SK-N-SH treated with all-trans-retinoic acid at 6 μM for 48 hours (cell line): ENCODE measurements around the gene STOX1.

Experiments used
- ATAC-seq: fragments of 200-7000 bp; cut with Tn5 transposase; 3 replicates; pipeline ENCODE4 v1.9.1; 2020; ENCODE audit warnings: mild to moderate bottlenecking, moderate library complexity
- ARNTL ChIP-seq: fragments of 450-650 bp; formaldehyde crosslinking; IDR thresholded peaks from 2 replicates; pipeline ENCODE4 v1.5.0; 2020; ENCODE audit warnings: low read depth, mild to moderate bottlenecking, moderate library complexity, borderline replicate concordance
- BACH2 ChIP-seq: fragments of 250-450 bp; sonication (Bioruptor Pico); IDR thresholded peaks from 2 replicates; pipeline ENCODE4 v1.9.0; 2021; ENCODE audit warnings: mild to moderate bottlenecking, borderline replicate concordance
- CSDC2 ChIP-seq: fragments of 250-450 bp; sonication (Bioruptor Pico); IDR thresholded peaks from 2 replicates; pipeline ENCODE4 v1.5.0; 2020; ENCODE audit warnings: mild to moderate bottlenecking, moderate library complexity
- ESRRG ChIP-seq: fragments of 250-450 bp; sonication (Bioruptor Pico); IDR thresholded peaks from 2 replicates; pipeline ENCODE4 v1.6.1; 2021; ENCODE audit warnings: mild to moderate bottlenecking
- GLIS3 ChIP-seq: fragments of 250-450 bp; sonication (Bioruptor Pico); IDR thresholded peaks from 2 replicates; pipeline ENCODE4 v1.5.0; 2020; ENCODE audit warnings: mild to moderate bottlenecking, moderate library complexity
- OSR1 ChIP-seq: fragments of 250-450 bp; sonication (Bioruptor Pico); IDR thresholded peaks from 2 replicates; pipeline ENCODE4 v1.8.0; 2022; ENCODE audit warnings: moderate library complexity, mild to moderate bottlenecking, inconsistent platforms
- RARB ChIP-seq: fragments of 250-450 bp; sonication (Bioruptor Pico); IDR thresholded peaks from 2 replicates; pipeline ENCODE4 v1.8.0; 2021; ENCODE audit warnings: mild to moderate bottlenecking, moderate library complexity
- SNAI2 ChIP-seq: fragments of 250-450 bp; sonication (Bioruptor Pico); IDR thresholded peaks from 2 replicates; pipeline ENCODE4 v1.5.0; 2020; ENCODE audit warnings: mild to moderate bottlenecking, moderate library complexity
- TCF4 ChIP-seq: fragments of 250-450 bp; sonication (Bioruptor Pico); IDR thresholded peaks from 2 replicates; pipeline ENCODE4 v1.8.0; 2021; ENCODE audit warnings: mild to moderate bottlenecking, moderate library complexity, borderline replicate concordance
- TOX ChIP-seq: fragments of 250-450 bp; sonication (Bioruptor Pico); IDR thresholded peaks from 2 replicates; pipeline ENCODE4 v1.8.0; 2021; ENCODE audit warnings: mild to moderate bottlenecking, moderate library complexity, borderline replicate concordance
- ZC3H10 ChIP-seq: fragments of 250-450 bp; sonication (Bioruptor Pico); IDR thresholded peaks from 2 replicates; pipeline ENCODE4 v1.5.1; 2021; ENCODE audit warnings: mild to moderate bottlenecking, moderate library complexity
- ZFP3 ChIP-seq: fragments of 250-450 bp; sonication (Bioruptor Pico); IDR thresholded peaks from 2 replicates; pipeline ENCODE4 v1.5.0; 2020; ENCODE audit warnings: mild to moderate bottlenecking, moderate library complexity
- ZFP30 ChIP-seq: fragments of 450-650 bp; formaldehyde crosslinking; IDR thresholded peaks from 2 replicates; pipeline ENCODE4 v1.5.0; 2022; ENCODE audit warnings: mild to moderate bottlenecking, moderate library complexity
- ZNF565 ChIP-seq: fragments of 450-650 bp; formaldehyde crosslinking; conservative IDR thresholded peaks from 2 replicates; pipeline ENCODE4 v1.5.0; 2020; ENCODE audit warnings: low read depth, mild to moderate bottlenecking, moderate library complexity
- ZNF70 ChIP-seq: fragments of 450-650 bp; formaldehyde crosslinking; IDR thresholded peaks from 2 replicates; pipeline ENCODE4 v1.5.0; 2020; ENCODE audit warnings: mild to moderate bottlenecking, moderate library complexity
- ZNF8 ChIP-seq: fragments of 450-650 bp; formaldehyde crosslinking; IDR thresholded peaks from 2 replicates; pipeline ENCODE4 v1.5.0; 2020; ENCODE audit warnings: mild to moderate bottlenecking, moderate library complexity
- TF ChIP-seq, protein P1 (sequence below): fragments of 250-450 bp; sonication (Bioruptor Pico); IDR thresholded peaks from 2 replicates; pipeline ENCODE4 v1.5.1; 2021; ENCODE audit warnings: mild to moderate bottlenecking, moderate library complexity
- TF ChIP-seq, protein P2 (sequence below): fragments of 250-450 bp; sonication (Bioruptor Pico); IDR thresholded peaks from 2 replicates; pipeline ENCODE4 v1.8.0; 2021; ENCODE audit warnings: low read depth, mild to moderate bottlenecking, moderate library complexity, borderline replicate concordance
- TF ChIP-seq, protein P3 (sequence below): fragments of 250-450 bp; sonication (Bioruptor Pico); IDR thresholded peaks from 2 replicates; pipeline ENCODE4 v1.5.1; 2020; ENCODE audit warnings: low read depth, mild to moderate bottlenecking, moderate library complexity
- TF ChIP-seq, protein P4 (sequence below): fragments of 250-450 bp; sonication (Bioruptor Pico); IDR thresholded peaks from 2 replicates; pipeline ENCODE4 v1.5.0; 2020; ENCODE audit warnings: mild to moderate bottlenecking, moderate library complexity
- TF ChIP-seq, protein P5 (sequence below): fragments of 250-450 bp; sonication (Bioruptor Pico); IDR thresholded peaks from 2 replicates; pipeline ENCODE4 v1.8.0; 2020; ENCODE audit warnings: mild to moderate bottlenecking, moderate library complexity, borderline replicate concordance

Gene STOX1

DNA sequence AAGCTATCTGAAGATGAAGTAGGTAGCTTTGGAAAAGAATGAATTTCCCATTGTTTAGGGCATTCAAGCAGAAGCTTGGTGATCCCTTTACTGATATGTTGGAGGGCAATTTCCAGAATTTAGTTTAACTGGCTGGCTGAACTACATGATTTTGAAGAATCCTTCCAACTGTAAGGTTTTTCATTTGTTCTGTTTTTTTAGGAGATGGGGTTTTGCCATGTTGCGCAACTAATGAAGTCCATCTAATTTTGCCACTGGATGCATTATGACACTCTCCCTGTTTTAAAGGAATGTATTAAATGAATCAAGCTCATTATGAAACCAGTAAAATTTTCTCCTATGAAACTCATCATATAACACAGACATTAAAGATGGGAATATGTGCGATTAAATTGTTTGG, 67.7 kb downstream of the STOX1 start:
- no peak for ATAC-seq
- TF ChIP-seq ZFP3 (CRISPR knock-in tag) (no peak), OSR1 (CRISPR knock-in tag) (no peak), ESRRG (no peak), ZC3H10 (CRISPR knock-in tag) (no peak), ZFP30 (CRISPR knock-in tag) (no peak), ZNF8 (CRISPR knock-in tag) (no peak), ZNF70 (CRISPR knock-in tag) (no peak), ZNF565 (no peak), RARB (CRISPR knock-in tag) (no peak), TOX (CRISPR knock-in tag) (no peak), CSDC2 (CRISPR knock-in tag) (no peak), SNAI2 (CRISPR knock-in tag) (no peak), GLIS3 (CRISPR knock-in tag) (no peak), ARNTL (CRISPR knock-in tag) (no peak), BACH2 (CRISPR knock-in tag) (no peak)
- TF ChIP-seq, protein P1, sequence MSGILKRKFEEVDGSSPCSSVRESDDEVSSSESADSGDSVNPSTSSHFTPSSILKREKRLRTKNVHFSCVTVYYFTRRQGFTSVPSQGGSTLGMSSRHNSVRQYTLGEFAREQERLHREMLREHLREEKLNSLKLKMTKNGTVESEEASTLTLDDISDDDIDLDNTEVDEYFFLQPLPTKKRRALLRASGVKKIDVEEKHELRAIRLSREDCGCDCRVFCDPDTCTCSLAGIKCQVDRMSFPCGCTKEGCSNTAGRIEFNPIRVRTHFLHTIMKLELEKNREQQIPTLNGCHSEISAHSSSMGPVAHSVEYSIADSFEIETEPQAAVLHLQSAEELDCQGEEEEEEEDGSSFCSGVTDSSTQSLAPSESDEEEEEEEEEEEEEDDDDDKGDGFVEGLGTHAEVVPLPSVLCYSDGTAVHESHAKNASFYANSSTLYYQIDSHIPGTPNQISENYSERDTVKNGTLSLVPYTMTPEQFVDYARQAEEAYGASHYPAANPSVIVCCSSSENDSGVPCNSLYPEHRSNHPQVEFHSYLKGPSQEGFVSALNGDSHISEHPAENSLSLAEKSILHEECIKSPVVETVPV (CRISPR knock-in tag): no peak
- TF ChIP-seq, protein P2, sequence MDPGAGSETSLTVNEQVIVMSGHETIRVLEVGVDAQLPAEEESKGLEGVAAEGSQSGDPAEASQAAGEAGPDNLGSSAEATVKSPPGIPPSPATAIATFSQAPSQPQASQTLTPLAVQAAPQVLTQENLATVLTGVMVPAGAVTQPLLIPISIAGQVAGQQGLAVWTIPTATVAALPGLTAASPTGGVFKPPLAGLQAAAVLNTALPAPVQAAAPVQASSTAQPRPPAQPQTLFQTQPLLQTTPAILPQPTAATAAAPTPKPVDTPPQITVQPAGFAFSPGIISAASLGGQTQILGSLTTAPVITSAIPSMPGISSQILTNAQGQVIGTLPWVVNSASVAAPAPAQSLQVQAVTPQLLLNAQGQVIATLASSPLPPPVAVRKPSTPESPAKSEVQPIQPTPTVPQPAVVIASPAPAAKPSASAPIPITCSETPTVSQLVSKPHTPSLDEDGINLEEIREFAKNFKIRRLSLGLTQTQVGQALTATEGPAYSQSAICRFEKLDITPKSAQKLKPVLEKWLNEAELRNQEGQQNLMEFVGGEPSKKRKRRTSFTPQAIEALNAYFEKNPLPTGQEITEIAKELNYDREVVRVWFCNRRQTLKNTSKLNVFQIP: no peak
- TF ChIP-seq, protein P3, sequence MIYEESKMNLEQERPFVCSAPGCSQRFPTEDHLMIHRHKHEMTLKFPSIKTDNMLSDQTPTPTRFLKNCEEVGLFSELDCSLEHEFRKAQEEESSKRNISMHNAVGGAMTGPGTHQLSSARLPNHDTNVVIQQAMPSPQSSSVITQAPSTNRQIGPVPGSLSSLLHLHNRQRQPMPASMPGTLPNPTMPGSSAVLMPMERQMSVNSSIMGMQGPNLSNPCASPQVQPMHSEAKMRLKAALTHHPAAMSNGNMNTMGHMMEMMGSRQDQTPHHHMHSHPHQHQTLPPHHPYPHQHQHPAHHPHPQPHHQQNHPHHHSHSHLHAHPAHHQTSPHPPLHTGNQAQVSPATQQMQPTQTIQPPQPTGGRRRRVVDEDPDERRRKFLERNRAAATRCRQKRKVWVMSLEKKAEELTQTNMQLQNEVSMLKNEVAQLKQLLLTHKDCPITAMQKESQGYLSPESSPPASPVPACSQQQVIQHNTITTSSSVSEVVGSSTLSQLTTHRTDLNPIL (CRISPR knock-in tag): no peak
- TF ChIP-seq, protein P4, sequence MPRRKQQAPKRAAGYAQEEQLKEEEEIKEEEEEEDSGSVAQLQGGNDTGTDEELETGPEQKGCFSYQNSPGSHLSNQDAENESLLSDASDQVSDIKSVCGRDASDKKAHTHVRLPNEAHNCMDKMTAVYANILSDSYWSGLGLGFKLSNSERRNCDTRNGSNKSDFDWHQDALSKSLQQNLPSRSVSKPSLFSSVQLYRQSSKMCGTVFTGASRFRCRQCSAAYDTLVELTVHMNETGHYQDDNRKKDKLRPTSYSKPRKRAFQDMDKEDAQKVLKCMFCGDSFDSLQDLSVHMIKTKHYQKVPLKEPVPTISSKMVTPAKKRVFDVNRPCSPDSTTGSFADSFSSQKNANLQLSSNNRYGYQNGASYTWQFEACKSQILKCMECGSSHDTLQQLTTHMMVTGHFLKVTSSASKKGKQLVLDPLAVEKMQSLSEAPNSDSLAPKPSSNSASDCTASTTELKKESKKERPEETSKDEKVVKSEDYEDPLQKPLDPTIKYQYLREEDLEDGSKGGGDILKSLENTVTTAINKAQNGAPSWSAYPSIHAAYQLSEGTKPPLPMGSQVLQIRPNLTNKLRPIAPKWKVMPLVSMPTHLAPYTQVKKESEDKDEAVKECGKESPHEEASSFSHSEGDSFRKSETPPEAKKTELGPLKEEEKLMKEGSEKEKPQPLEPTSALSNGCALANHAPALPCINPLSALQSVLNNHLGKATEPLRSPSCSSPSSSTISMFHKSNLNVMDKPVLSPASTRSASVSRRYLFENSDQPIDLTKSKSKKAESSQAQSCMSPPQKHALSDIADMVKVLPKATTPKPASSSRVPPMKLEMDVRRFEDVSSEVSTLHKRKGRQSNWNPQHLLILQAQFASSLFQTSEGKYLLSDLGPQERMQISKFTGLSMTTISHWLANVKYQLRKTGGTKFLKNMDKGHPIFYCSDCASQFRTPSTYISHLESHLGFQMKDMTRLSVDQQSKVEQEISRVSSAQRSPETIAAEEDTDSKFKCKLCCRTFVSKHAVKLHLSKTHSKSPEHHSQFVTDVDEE (CRISPR knock-in tag): no peak

DNA sequence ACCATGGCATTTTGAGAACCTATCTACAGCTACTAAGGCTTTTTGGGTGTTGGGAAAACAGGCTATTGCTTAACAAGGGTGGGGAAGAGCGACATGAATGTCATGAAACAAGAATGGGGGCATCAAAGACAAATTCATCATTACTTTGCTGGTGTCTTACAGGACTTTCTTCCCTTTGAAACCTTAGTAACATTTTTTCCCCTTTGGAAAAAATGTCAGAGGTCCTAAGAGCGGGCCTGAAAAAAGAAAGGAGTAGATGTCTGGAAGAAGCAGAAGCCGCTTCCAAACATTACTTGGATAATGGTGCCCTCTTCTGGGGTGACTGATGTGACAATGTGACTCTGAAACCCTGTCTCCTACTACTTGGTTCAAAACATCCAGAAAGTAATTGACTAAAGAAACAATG, 70.0 kb downstream of the STOX1 start:
- TF ChIP-seq ZFP30 (CRISPR knock-in tag) (no peak), ZNF70 (CRISPR knock-in tag) (peak; percentile 66; the same call in 1 of the 2 replicates), ZNF565 (no peak)
- ATAC-seq: peak; percentile 17

DNA sequence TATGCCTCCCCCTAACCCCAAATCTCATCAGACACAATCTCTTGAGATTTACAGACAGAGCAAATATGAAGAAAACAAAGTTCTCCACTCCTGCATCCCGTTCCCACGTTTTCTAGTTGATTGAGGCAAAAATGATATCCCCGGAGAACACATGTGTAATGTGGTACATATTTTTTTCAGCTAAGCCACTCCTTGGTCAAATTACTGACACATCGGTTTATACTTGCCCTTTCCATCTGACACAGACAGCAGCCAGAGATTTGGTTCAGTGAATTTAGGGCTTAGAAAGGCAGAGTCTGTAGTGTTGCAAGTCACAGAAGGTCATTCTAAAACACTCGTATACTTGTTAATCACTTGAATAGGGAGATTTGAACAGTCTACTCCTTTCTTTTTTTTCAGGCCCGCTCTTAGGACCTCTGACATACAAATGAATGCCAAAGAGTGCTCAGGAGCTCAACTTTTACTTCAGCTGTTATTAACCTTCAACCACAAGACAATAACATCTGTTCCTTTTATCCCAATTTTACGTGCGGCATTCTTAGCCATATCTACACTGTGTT, 71.9 kb downstream of the STOX1 start:
- no peak for TF ChIP-seq ZFP3 (CRISPR knock-in tag)
- no peak for TF ChIP-seq ZNF565
- TF ChIP-seq, protein P5, sequence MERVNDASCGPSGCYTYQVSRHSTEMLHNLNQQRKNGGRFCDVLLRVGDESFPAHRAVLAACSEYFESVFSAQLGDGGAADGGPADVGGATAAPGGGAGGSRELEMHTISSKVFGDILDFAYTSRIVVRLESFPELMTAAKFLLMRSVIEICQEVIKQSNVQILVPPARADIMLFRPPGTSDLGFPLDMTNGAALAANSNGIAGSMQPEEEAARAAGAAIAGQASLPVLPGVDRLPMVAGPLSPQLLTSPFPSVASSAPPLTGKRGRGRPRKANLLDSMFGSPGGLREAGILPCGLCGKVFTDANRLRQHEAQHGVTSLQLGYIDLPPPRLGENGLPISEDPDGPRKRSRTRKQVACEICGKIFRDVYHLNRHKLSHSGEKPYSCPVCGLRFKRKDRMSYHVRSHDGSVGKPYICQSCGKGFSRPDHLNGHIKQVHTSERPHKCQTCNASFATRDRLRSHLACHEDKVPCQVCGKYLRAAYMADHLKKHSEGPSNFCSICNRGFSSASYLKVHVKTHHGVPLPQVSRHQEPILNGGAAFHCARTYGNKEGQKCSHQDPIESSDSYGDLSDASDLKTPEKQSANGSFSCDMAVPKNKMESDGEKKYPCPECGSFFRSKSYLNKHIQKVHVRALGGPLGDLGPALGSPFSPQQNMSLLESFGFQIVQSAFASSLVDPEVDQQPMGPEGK (CRISPR knock-in tag): no peak
- TF ChIP-seq RARB (CRISPR knock-in tag): no peak
- TF ChIP-seq ESRRG: no peak
- TF ChIP-seq TCF4 (CRISPR knock-in tag): no peak
- no peak for TF ChIP-seq ZFP30 (CRISPR knock-in tag)
- no peak for TF ChIP-seq TOX (CRISPR knock-in tag)
- TF ChIP-seq, protein P3 (CRISPR knock-in tag): no peak
- no peak for TF ChIP-seq GLIS3 (CRISPR knock-in tag)
- TF ChIP-seq ARNTL (CRISPR knock-in tag): no peak
- no peak for ATAC-seq
